ENCODE results near the gene CDKN2AIP. TPM values are rescaled to one million over a fixed set of nuclear protein-coding genes. Genes with fewer than 3 reads are reported as not detected.

The CDKN2AIP gene
- total RNA-seq, 1 experiment from 2014 or later: 20.6 TPM

DNA sequence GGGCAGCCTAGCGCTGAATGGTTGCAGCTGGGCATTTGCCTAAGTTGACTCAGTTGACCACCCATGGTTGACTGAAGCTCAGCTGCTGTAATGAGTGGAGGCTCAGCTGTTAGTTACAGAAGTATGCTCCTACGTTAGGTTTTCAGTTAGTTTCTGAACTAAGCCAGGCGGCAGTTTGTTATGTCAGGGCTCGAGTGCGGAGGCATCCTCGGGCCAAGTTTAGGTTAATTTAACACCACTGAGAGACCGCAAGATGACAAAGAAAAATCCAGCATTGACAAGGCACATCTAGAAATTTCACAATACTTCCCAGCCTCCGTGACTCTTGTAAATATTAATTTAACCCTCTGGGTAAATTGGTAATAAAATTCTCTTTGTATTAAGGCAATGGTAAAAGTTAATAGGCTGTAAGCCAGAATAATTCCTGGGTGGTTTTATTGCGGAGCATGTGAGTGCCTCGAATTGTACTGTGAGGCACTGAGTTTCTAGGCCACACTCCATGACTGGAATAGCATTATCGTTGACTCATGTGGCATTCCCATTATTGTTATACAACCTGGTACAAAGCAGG, 33.1 kb upstream of the CDKN2AIP start:
- no TSS peak for BruUV-seq (replicated peaks)
- intact Hi-C loops (cut with micrococcal nuclease; ENCODE audit: unreplicated experiment): no loop called here
- Histone ChIP-seq H3K9me3 (ENCODE audit: low read depth, low read length, poor library complexity, severe bottlenecking) (no peaks in the 10 kb centered on the region), H3K36me3 (ENCODE audit: insufficient read depth, low read length, poor library complexity, severe bottlenecking) (no peaks in the 10 kb centered on the region), H3K27ac (ENCODE audit: low read depth, low read length, poor library complexity, severe bottlenecking) (no peak overlapping the region), H3K4me3 (ENCODE audit: low read depth, low read length, poor library complexity, severe bottlenecking) (no peak overlapping the region), H3K4me1 (ENCODE audit: insufficient read depth, low read length, poor library complexity, severe bottlenecking) (peaks cover 13% of the 10 kb centered on the region), H3K27me3 (replicated peaks; ENCODE audit: insufficient read depth, low read depth, low read length, poor library complexity) (no peaks in the 10 kb centered on the region)
- no peak for TF ChIP-seq CTCF (conservative IDR thresholded peaks at IDR 0.05; ENCODE audit: low read depth, low read length)
- no peak for TF ChIP-seq EZH2 (IDR thresholded peaks at IDR 0.05; ENCODE audit: borderline replicate concordance, low read depth, low read length, poor library complexity, severe bottlenecking)
- no peak for DNase-seq (ENCODE audit: low spot score)
- ChIA-PET POLR2A (ENCODE audit: low non-redundant PET) (no interaction called here), CTCF (no interaction called here)

GRCh38 chr4:183412821-183413220, 31.6 kb upstream of the CDKN2AIP start:
- peaks cover 12% of the 10 kb centered on the region for H3K4me1 ChIP-seq (ENCODE audit: insufficient read depth, low read length, poor library complexity, severe bottlenecking)
- H3K36me3 ChIP-seq (ENCODE audit: insufficient read depth, low read length, poor library complexity, severe bottlenecking): no peaks in the 10 kb centered on the region
- TF ChIP-seq CTCF (conservative IDR thresholded peaks at IDR 0.05; ENCODE audit: low read depth, low read length) (no peak), EZH2 (IDR thresholded peaks at IDR 0.05; ENCODE audit: borderline replicate concordance, low read depth, low read length, poor library complexity, severe bottlenecking) (no peak)
- DNase-seq (ENCODE audit: low spot score): no peak
- no peak overlapping the region for H3K4me3 ChIP-seq (ENCODE audit: low read depth, low read length, poor library complexity, severe bottlenecking)
- intact Hi-C loops (cut with micrococcal nuclease; ENCODE audit: unreplicated experiment): no loop called here
- H3K9me3 ChIP-seq (ENCODE audit: low read depth, low read length, poor library complexity, severe bottlenecking): no peaks in the 10 kb centered on the region
- BruUV-seq (replicated peaks): no TSS peak
- no peaks in the 10 kb centered on the region for H3K27me3 ChIP-seq (replicated peaks; ENCODE audit: insufficient read depth, low read depth, low read length, poor library complexity)
- ChIA-PET CTCF (interaction anchor here (0.7 kb wide), 1 partner anchor 17 kb away, joined by 3 read pairs; no protein-coding TSS in a partner anchor), POLR2A (ENCODE audit: low non-redundant PET) (interaction anchor here (0.6 kb wide), 1 partner anchor 87 kb away, joined by 6 read pairs; no protein-coding TSS in a partner anchor)
- no peak overlapping the region for H3K27ac ChIP-seq (ENCODE audit: low read depth, low read length, poor library complexity, severe bottlenecking)

- Histone ChIP-seq H3K27ac (ENCODE audit: low read depth, low read length, poor library complexity, severe bottlenecking) (no peak overlapping the region), H3K4me3 (ENCODE audit: low read depth, low read length, poor library complexity, severe bottlenecking) (no peak overlapping the region), H3K9me3 (ENCODE audit: low read depth, low read length, poor library complexity, severe bottlenecking) (no peaks in the 10 kb centered on the region), H3K4me1 (ENCODE audit: insufficient read depth, low read length, poor library complexity, severe bottlenecking) (peaks cover 5% of the 10 kb centered on the region), H3K27me3 (replicated peaks; ENCODE audit: insufficient read depth, low read depth, low read length, poor library complexity) (no peaks in the 10 kb centered on the region), H3K36me3 (ENCODE audit: insufficient read depth, low read length, poor library complexity, severe bottlenecking) (no peaks in the 10 kb centered on the region)
- no TSS peak for BruUV-seq (replicated peaks)
- ChIA-PET POLR2A (ENCODE audit: low non-redundant PET) (no interaction called here), CTCF (interaction anchor here (0.7 kb wide), 1 partner anchor 18 kb away, joined by 3 read pairs; no protein-coding TSS in a partner anchor)
- intact Hi-C loops (cut with micrococcal nuclease; ENCODE audit: unreplicated experiment): no loop called here
- TF ChIP-seq CTCF (conservative IDR thresholded peaks at IDR 0.05; ENCODE audit: low read depth, low read length): no peak
- TF ChIP-seq EZH2 (IDR thresholded peaks at IDR 0.05; ENCODE audit: borderline replicate concordance, low read depth, low read length, poor library complexity, severe bottlenecking): no peak
- DNase-seq (ENCODE audit: low spot score): no peak
These were observed 30.9 kb upstream of the CDKN2AIP start for GRCh38 chr4:183413234-183414200.
